Esophagus squamous epithelium (tissue), 5 donors: ENCODE results near the gene SRGAP1. TPM values are rescaled to one million over a fixed set of nuclear protein-coding genes. Genes with fewer than 3 reads are reported as not detected.

ENCODE experiments used
- DNase-seq: peaks from one replicate; lab custom pipeline; 2025; lab: John Stamatoyannopoulos, UW
- H3K27ac ChIP-seq, 4 donors: fragments of 200-600 bp; sonication (generic); one replicate each; pipeline ENCODE4 v1.5.1; 2016 to 2019; ENCODE audit warnings: mild to moderate bottlenecking in 1 of 4
- H3K27me3 ChIP-seq, 4 donors: fragments of 200-600 bp; sonication (generic); 1 replicate in 3 of 4; 2 replicates in 1 of 4; pipeline versions ENCODE4 v1.5.1 to v1.6.0; 2017 to 2021; ENCODE audit warnings: antibody characterized with exemption in 1 of 4
- H3K36me3 ChIP-seq, 3 donors: fragments of 200-600 bp; sonication (generic); one replicate each; pipeline ENCODE4 v1.5.1; 2016 to 2019
- H3K4me1 ChIP-seq, 3 donors: fragments of 200-600 bp; sonication (generic); one replicate each; pipeline ENCODE4 v1.5.1; 2017 to 2019
- H3K4me3 ChIP-seq, 4 donors: fragments of 200-600 bp; sonication (generic); 1 replicate in 3 of 4; 2 replicates in 1 of 4; pipeline ENCODE4 v1.5.1; 2016 to 2019; ENCODE audit warnings: mild to moderate bottlenecking in 2 of 4, moderate library complexity in 1 of 4
- H3K9me3 ChIP-seq, 3 donors: fragments of 200-600 bp; sonication (generic); one replicate each; pipeline ENCODE4 v1.5.1; 2016 to 2019
- POLR2A ChIP-seq, 4 donors: fragments of 450-650 bp; IDR thresholded peaks; one replicate each; pipeline ENCODE4 v1.6.1; 2017; ENCODE audit warnings: antibody characterized with exemption in 4 of 4, mild to moderate bottlenecking in 4 of 4, moderate library complexity in 3 of 4
- WGBS, 2 donors: methylation state at CpG; one replicate each; pipeline ENCODE4 v1.1.5; 2018; 5-methylcytosine and 5-hydroxymethylcytosine counted together
- intact Hi-C: fragments of 100-400 bp; cut with DNase I; formaldehyde crosslinking; loops from one replicate; pipeline ENCODE4 v1.15.0; 2022
- total RNA-seq, 4 donors: library from RNA; depleted of rRNA; stranded (reverse); fragments of >200 nt; gene quantifications; one replicate each; pipeline ENCODE4 v1.1.0, GENCODE V29; 2016
- TF ChIP-seq, protein P1 (sequence below), 6 experiments: fragments of 450-650 bp in 4 of 6; fragments of 200-600 bp in 2 of 6; sonication (generic) in 2 of 6; IDR thresholded peaks; one replicate each; pipeline ENCODE4 v1.5.1; 2016 to 2019; ENCODE audit warnings: antibody characterized with exemption in 6 of 6, mild to moderate bottlenecking in 4 of 6, moderate library complexity in 4 of 6
- donor health status: DM: yes; HTN: yes; CAD: no.

The SRGAP1 gene
- total RNA-seq, 4 donors from 2014 or later = 2.0 to 5.3 (median 3.6) TPM

- no peak for DNase-seq
- H3K27me3 ChIP-seq = no peaks in the 10 kb centered on the region
- peaks cover 0 to 7% (median 0%) of the 10 kb centered on the region in 3 donors for H3K36me3 ChIP-seq
- WGBS, 2 donors = 74 to 77% methylated on average over 10 of the region's 10 CpGs
- intact Hi-C loops = no loop called here
- no peaks in the 10 kb centered on the region for H3K9me3 ChIP-seq
- TF ChIP-seq POLR2A (IDR thresholded peaks at IDR 0.05) = no peak
- TF ChIP-seq, protein P1, sequence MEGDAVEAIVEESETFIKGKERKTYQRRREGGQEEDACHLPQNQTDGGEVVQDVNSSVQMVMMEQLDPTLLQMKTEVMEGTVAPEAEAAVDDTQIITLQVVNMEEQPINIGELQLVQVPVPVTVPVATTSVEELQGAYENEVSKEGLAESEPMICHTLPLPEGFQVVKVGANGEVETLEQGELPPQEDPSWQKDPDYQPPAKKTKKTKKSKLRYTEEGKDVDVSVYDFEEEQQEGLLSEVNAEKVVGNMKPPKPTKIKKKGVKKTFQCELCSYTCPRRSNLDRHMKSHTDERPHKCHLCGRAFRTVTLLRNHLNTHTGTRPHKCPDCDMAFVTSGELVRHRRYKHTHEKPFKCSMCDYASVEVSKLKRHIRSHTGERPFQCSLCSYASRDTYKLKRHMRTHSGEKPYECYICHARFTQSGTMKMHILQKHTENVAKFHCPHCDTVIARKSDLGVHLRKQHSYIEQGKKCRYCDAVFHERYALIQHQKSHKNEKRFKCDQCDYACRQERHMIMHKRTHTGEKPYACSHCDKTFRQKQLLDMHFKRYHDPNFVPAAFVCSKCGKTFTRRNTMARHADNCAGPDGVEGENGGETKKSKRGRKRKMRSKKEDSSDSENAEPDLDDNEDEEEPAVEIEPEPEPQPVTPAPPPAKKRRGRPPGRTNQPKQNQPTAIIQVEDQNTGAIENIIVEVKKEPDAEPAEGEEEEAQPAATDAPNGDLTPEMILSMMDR (IDR thresholded peaks at IDR 0.05) = no peak
- no peak overlapping the region for H3K27ac ChIP-seq
- peaks cover 0 to 7% (median 0%) of the 10 kb centered on the region in 3 donors for H3K4me1 ChIP-seq
- no peak overlapping the region for H3K4me3 ChIP-seq
Measured at GRCh38 chr12:64103825-64104740, 259.6 kb downstream of the SRGAP1 start.

DNA sequence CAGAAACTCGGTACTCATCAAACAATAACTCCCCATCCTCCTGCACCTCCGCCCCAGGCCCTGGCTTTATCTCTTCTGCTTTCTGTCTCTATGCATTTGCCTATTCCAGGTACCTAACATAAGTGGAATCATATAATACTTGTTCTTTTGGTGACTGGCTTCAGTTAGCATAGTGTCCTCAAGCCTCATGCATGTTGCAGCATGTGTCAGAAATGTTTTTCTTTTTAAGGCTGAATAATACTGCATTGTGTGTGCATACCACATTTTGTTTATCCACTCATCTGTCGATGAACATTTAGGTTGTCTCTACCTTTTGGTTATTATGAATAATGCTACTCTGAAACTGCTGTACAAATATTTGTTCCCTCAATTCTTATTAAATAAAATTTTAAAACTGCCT is 260.5 kb downstream of the SRGAP1 start:
- WGBS, 2 donors = 57 to 68% methylated on average over 3 of the region's 3 CpGs
- Histone ChIP-seq H3K36me3 (peaks cover 0 to 13% (median 0%) of the 10 kb centered on the region in 3 donors), H3K27me3 (no peaks in the 10 kb centered on the region), H3K4me3 (no peak overlapping the region), H3K9me3 (no peaks in the 10 kb centered on the region), H3K27ac (no peak overlapping the region), H3K4me1 (peaks cover 0 to 7% (median 0%) of the 10 kb centered on the region in 3 donors)
- intact Hi-C loops = no loop called here
- no peak for DNase-seq
- TF ChIP-seq, protein P1 (IDR thresholded peaks at IDR 0.05) = no peak
- no peak for TF ChIP-seq POLR2A (IDR thresholded peaks at IDR 0.05)

DNA sequence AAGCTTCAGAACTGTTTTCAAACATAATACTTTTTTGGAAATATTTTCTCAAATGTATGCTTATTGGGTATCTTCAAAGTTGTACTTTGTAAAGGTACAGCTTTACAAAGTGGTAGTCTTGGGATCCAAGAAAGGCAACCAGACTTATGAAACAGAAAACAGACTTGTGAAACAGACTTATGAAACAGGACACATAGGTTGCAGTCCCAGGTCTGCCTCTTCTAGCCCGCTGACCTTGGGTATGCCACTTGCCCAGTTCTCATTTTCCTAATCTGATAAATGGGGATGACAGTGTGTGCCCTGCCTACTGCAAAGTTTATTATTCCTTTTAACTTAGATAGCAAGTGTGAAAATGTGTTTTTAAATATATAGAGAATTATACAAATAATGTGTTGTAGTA is 263.3 kb downstream of the SRGAP1 start:
- no peak overlapping the region for H3K27ac ChIP-seq
- no peaks in the 10 kb centered on the region for H3K9me3 ChIP-seq
- DNase-seq = no peak
- peaks cover 0 to 30% (median 0%) of the 10 kb centered on the region in 3 donors for H3K36me3 ChIP-seq
- no peaks in the 10 kb centered on the region for H3K27me3 ChIP-seq
- no peak overlapping the region for H3K4me3 ChIP-seq
- peaks cover 0 to 7% (median 0%) of the 10 kb centered on the region in 3 donors for H3K4me1 ChIP-seq
- intact Hi-C loops = no loop called here
- 94 to 100% methylated on average over 1 of the region's 1 CpG for WGBS, 2 donors
- no peak for TF ChIP-seq POLR2A (IDR thresholded peaks at IDR 0.05)
- TF ChIP-seq, protein P1 (IDR thresholded peaks at IDR 0.05) = no peak

GRCh38 chr12:64109706-64110105 is 265.2 kb downstream of the SRGAP1 start:
- TF ChIP-seq, protein P1 (IDR thresholded peaks at IDR 0.05) = no peak
- no peak for TF ChIP-seq POLR2A (IDR thresholded peaks at IDR 0.05)
- intact Hi-C loops = no loop called here
- no peak for DNase-seq
- no peak overlapping the region for H3K27ac ChIP-seq
- 75 to 84% methylated on average over 4 of the region's 4 CpGs for WGBS, 2 donors
- H3K9me3 ChIP-seq = no peaks in the 10 kb centered on the region
- no peaks in the 10 kb centered on the region for H3K27me3 ChIP-seq
- H3K4me3 ChIP-seq = no peak overlapping the region
- H3K4me1 ChIP-seq = no peaks in the 10 kb centered on the region
- H3K36me3 ChIP-seq = peaks cover 0 to 35% (median 0%) of the 10 kb centered on the region in 3 donors

GRCh38 chr12:64110864-64111263 is 266.4 kb downstream of the SRGAP1 start:
- Histone ChIP-seq H3K4me1 (no peaks in the 10 kb centered on the region), H3K36me3 (peaks cover 0 to 42% (median 0%) of the 10 kb centered on the region in 3 donors), H3K27me3 (no peaks in the 10 kb centered on the region), H3K4me3 (no peak overlapping the region), H3K27ac (no peak overlapping the region), H3K9me3 (no peaks in the 10 kb centered on the region)
- intact Hi-C loops = no loop called here
- TF ChIP-seq, protein P1 (IDR thresholded peaks at IDR 0.05) = no peak
- no peak for TF ChIP-seq POLR2A (IDR thresholded peaks at IDR 0.05)
- no peak for DNase-seq
